Neuronal stem cell (in vitro differentiated cells): ENCODE results near the gene S100Z.
"Not testable (repeated sequence)": the region's sequence is repeated elsewhere in the genome, so short reads cannot be mapped to it uniquely, and the experiment has no call there.

Experiments
- DNase-seq: peaks from one replicate; pipeline ENCODE4 v3.0.0-alpha.2; 2013; ENCODE audit warnings: low spot score
- H2AFZ ChIP-seq: one replicate; pipeline ENCODE4 v1.6.1; 2013; ENCODE audit warnings: mild to moderate bottlenecking, low read length, inconsistent platforms
- H2AK5ac ChIP-seq: 2 replicates; pipeline ENCODE4 v1.6.1; 2013; ENCODE audit warnings: low read depth, mild to moderate bottlenecking, inconsistent platforms, low read length, moderate library complexity, mixed read lengths
- H2BK120ac ChIP-seq: 2 replicates; pipeline ENCODE4 v1.6.1; 2013; ENCODE audit warnings: low read depth, mild to moderate bottlenecking, inconsistent platforms, low read length, moderate library complexity, mixed read lengths
- H2BK12ac ChIP-seq: one replicate; pipeline ENCODE4 v1.6.1; 2013; ENCODE audit warnings: low read length, inconsistent platforms
- H2BK15ac ChIP-seq: 2 replicates; pipeline ENCODE4 v1.6.1; 2013; ENCODE audit warnings: mild to moderate bottlenecking, low read length, inconsistent platforms, mixed read lengths
- H2BK5ac ChIP-seq: one replicate; pipeline ENCODE4 v1.6.1; 2013; ENCODE audit warnings: inconsistent platforms, mild to moderate bottlenecking, low read length, moderate library complexity
- H3K14ac ChIP-seq: one replicate; pipeline ENCODE4 v1.6.1; 2013; ENCODE audit warnings: low read length, inconsistent platforms
- H3K18ac ChIP-seq: 2 replicates; pipeline ENCODE4 v1.6.1; 2013; ENCODE audit warnings: low read length, inconsistent platforms
- H3K23ac ChIP-seq: 2 replicates; pipeline ENCODE4 v1.6.1; 2013; ENCODE audit warnings: low read depth, mild to moderate bottlenecking, mixed read lengths, low read length, inconsistent platforms; ENCODE audit not compliant: poor library complexity
- H3K27ac ChIP-seq: replicated peaks from 3 replicates; pipeline ENCODE4 v1.5.1; 2013; ENCODE audit warnings: low read length, inconsistent platforms
- H3K27me3 ChIP-seq, 3 experiments: 2 replicates each; pipeline ENCODE4 v1.6.1; 2013; ENCODE audit warnings: low read length in 3 of 3, mild to moderate bottlenecking in 2 of 3, inconsistent platforms in 1 of 3, low read depth in 1 of 3, mixed read lengths in 1 of 3, moderate library complexity in 1 of 3; ENCODE audit not compliant: control insufficient read depth in 3 of 3, insufficient read depth in 3 of 3
- H3K36me3 ChIP-seq, 2 donors: replicated peaks in 1 of 2; 2 replicates each; pipeline ENCODE4 v1.6.1; 2013; ENCODE audit warnings: low read length in 2 of 2; ENCODE audit not compliant: control insufficient read depth in 2 of 2, insufficient read depth in 2 of 2
- H3K4ac ChIP-seq: 2 replicates; pipeline ENCODE4 v1.6.1; 2013; ENCODE audit warnings: inconsistent platforms, mild to moderate bottlenecking, low read length, moderate library complexity
- H3K4me1 ChIP-seq, 2 donors: 1 replicate in 1 of 2; 2 replicates in 1 of 2; pipeline ENCODE4 v1.6.1; 2013; ENCODE audit warnings: low read length in 2 of 2, low read depth in 1 of 2; ENCODE audit not compliant: control insufficient read depth in 2 of 2, insufficient read depth in 1 of 2
- H3K4me2 ChIP-seq: one replicate; pipeline ENCODE4 v1.6.1; 2013; ENCODE audit warnings: mild to moderate bottlenecking, low read length, inconsistent platforms; ENCODE audit not compliant: insufficient read depth, poor library complexity, severe bottlenecking
- H3K4me3 ChIP-seq, 2 donors: 2 replicates each; pipeline ENCODE4 v1.5.1; 2013; ENCODE audit warnings: low read length in 2 of 2, mild to moderate bottlenecking in 2 of 2, inconsistent platforms in 1 of 2, moderate library complexity in 1 of 2
- H3K79me1 ChIP-seq: one replicate; pipeline ENCODE4 v1.6.1; 2013; ENCODE audit warnings: low read depth, mild to moderate bottlenecking, inconsistent platforms, low read length, moderate library complexity
- H3K9ac ChIP-seq: one replicate; pipeline ENCODE4 v1.6.1; 2013; ENCODE audit warnings: mild to moderate bottlenecking, low read depth, low read length, inconsistent platforms; ENCODE audit not compliant: poor library complexity
- H3K9me3 ChIP-seq, 2 donors: replicated peaks in 1 of 2; 2 replicates each; pipeline versions ENCODE3 to v1.6.1; 2013; ENCODE audit warnings: low read length in 2 of 2, mild to moderate bottlenecking in 2 of 2, inconsistent platforms in 1 of 2, low read depth in 1 of 2, mixed read lengths in 1 of 2, moderate library complexity in 1 of 2; ENCODE audit not compliant: control insufficient read depth in 2 of 2, insufficient read depth in 1 of 2
- H4K8ac ChIP-seq: one replicate; pipeline ENCODE4 v1.6.1; 2013; ENCODE audit warnings: low read depth, mild to moderate bottlenecking, inconsistent platforms, low read length, moderate library complexity
- H4K91ac ChIP-seq: one replicate; pipeline ENCODE4 v1.6.1; 2013; ENCODE audit warnings: low read length, low read depth, mild to moderate bottlenecking, inconsistent platforms; ENCODE audit not compliant: poor library complexity
- WGBS, 2 donors: extraction: QIAGEN DNeasy Blood & Tissue Kit; methylation state at CpG; one replicate each; pipeline ENCODE4 v1.1.7; 2013; ENCODE audit warnings: missing lambda C conversion rate in 2 of 2, mixed read lengths in 1 of 2; ENCODE audit not compliant: insufficient read length in 2 of 2, insufficient replicate concordance in 1 of 2; ENCODE audit errors: extremely low coverage in 2 of 2; 5-methylcytosine and 5-hydroxymethylcytosine counted together

S100Z gene

GRCh38 chr5:76826416-76826815, 23.4 kb upstream of the S100Z start:
- H3K4ac ChIP-seq, H2AK5ac ChIP-seq, H3K27ac ChIP-seq, H3K36me3 ChIP-seq, H3K4me1 ChIP-seq, H3K4me3 ChIP-seq, H3K14ac ChIP-seq, H4K91ac ChIP-seq, H2AFZ ChIP-seq, H3K4me2 ChIP-seq, H3K9me3 ChIP-seq, H4K8ac ChIP-seq, H3K79me1 ChIP-seq, H3K18ac ChIP-seq, H3K27me3 ChIP-seq, H2BK5ac ChIP-seq, H3K9ac ChIP-seq, H2BK120ac ChIP-seq, DNase-seq, H2BK12ac ChIP-seq, H2BK15ac ChIP-seq, H3K23ac ChIP-seq: not testable (repeated sequence)

- H3K4me3 ChIP-seq = no peak overlapping the region
- no peaks in the 10 kb centered on the region for H3K79me1 ChIP-seq
- H3K9ac ChIP-seq = no peak overlapping the region
- no peak overlapping the region for H3K4me2 ChIP-seq
- H2AK5ac ChIP-seq = no peak overlapping the region
- H2AFZ ChIP-seq = peak overlapping the region; percentile 46
- no peak overlapping the region for H2BK12ac ChIP-seq
- H3K4me1 ChIP-seq = peaks cover 2 to 5% of the 10 kb centered on the region in 2 donors
- no CpG with 5 or more reads among the region's 2 CpGs for WGBS, 2 donors
- no peaks in the 10 kb centered on the region for H3K36me3 ChIP-seq
- no peaks in the 10 kb centered on the region for H3K27me3 ChIP-seq
- DNase-seq = no peak
- H2BK120ac ChIP-seq = no peak overlapping the region
- H2BK15ac ChIP-seq = no peak overlapping the region
- no peak overlapping the region for H3K18ac ChIP-seq
- H3K27ac ChIP-seq = peak overlapping the region; percentile 13
- no peak overlapping the region for H2BK5ac ChIP-seq
- no peak overlapping the region for H4K8ac ChIP-seq
- H3K4ac ChIP-seq = no peak overlapping the region
- no peak overlapping the region for H4K91ac ChIP-seq
- H3K9me3 ChIP-seq = no peaks in the 10 kb centered on the region
- no peak overlapping the region for H3K23ac ChIP-seq
- H3K14ac ChIP-seq = no peak overlapping the region
Observed at GRCh38 chr5:76831110-76831452, 18.7 kb upstream of the S100Z start.

- H3K9ac ChIP-seq = no peak overlapping the region
- no peak overlapping the region for H3K4me3 ChIP-seq
- H4K8ac ChIP-seq = no peak overlapping the region
- H2BK15ac ChIP-seq = no peak overlapping the region
- peaks cover under 1% of the 10 kb centered on the region in 2 donors for H3K4me1 ChIP-seq
- no CpG with 5 or more reads among the region's 2 CpGs for WGBS, 2 donors
- no peaks in the 10 kb centered on the region for H3K27me3 ChIP-seq
- H3K14ac ChIP-seq = no peak overlapping the region
- no peak overlapping the region for H3K4ac ChIP-seq
- no peak overlapping the region for H2BK12ac ChIP-seq
- no peaks in the 10 kb centered on the region for H3K36me3 ChIP-seq
- H2AK5ac ChIP-seq = no peak overlapping the region
- no peak for DNase-seq
- H3K27ac ChIP-seq = no peak overlapping the region
- no peak overlapping the region for H3K4me2 ChIP-seq
- no peaks in the 10 kb centered on the region for H3K79me1 ChIP-seq
- no peak overlapping the region for H2BK120ac ChIP-seq
- no peak overlapping the region for H4K91ac ChIP-seq
- H3K18ac ChIP-seq = no peak overlapping the region
- no peak overlapping the region for H3K23ac ChIP-seq
- no peaks in the 10 kb centered on the region for H3K9me3 ChIP-seq
- no peak overlapping the region for H2AFZ ChIP-seq
- no peak overlapping the region for H2BK5ac ChIP-seq
Observed at GRCh38 chr5:76836181-76836580, 13.6 kb upstream of the S100Z start.

DNA sequence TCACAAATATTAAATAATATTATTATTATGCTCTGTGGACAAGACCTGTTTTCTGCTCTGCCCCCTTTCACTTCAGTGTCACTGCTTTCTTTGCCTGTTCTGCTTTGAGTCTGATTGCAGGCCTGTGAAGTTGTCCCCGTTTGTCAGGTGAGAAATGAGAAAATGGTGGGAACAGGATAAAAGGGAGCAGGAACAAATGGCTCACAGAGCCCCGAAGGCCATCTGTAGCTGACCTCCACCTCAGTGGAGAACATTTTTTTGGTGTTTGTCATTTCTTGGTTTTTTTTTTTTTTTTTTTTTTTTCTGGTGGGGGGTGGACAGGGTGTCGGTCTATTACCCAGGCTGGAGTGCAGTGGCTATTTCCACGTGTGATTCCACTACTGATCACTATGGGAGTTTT, 13.2 kb upstream of the S100Z start:
- Histone ChIP-seq H3K27ac (no peak overlapping the region), H3K27me3 (no peaks in the 10 kb centered on the region), H2AK5ac (no peak overlapping the region), H2AFZ (no peak overlapping the region), H3K9me3 (no peaks in the 10 kb centered on the region), H3K23ac (no peak overlapping the region), H2BK5ac (no peak overlapping the region), H3K4me3 (no peak overlapping the region), H3K9ac (no peak overlapping the region), H3K14ac (no peak overlapping the region), H3K4me1 (no peaks in the 10 kb centered on the region), H3K79me1 (no peaks in the 10 kb centered on the region), H3K4ac (no peak overlapping the region), H2BK120ac (no peak overlapping the region), H2BK12ac (no peak overlapping the region), H3K4me2 (no peak overlapping the region), H4K8ac (no peak overlapping the region), H4K91ac (no peak overlapping the region), H3K18ac (no peak overlapping the region), H2BK15ac (no peak overlapping the region), H3K36me3 (no peaks in the 10 kb centered on the region)
- WGBS, 2 donors = no CpG with 5 or more reads among the region's 4 CpGs
- no peak for DNase-seq
